CD4-positive, alpha-beta T cell treated with Interleukin-17A for 1 hour (primary cell): ENCODE measurements around the gene RBM19.

Experiments used
- DNase-seq: peaks from one replicate; pipeline ENCODE4 v3.0.0-alpha.2; 2020

The RBM19 gene

DNA sequence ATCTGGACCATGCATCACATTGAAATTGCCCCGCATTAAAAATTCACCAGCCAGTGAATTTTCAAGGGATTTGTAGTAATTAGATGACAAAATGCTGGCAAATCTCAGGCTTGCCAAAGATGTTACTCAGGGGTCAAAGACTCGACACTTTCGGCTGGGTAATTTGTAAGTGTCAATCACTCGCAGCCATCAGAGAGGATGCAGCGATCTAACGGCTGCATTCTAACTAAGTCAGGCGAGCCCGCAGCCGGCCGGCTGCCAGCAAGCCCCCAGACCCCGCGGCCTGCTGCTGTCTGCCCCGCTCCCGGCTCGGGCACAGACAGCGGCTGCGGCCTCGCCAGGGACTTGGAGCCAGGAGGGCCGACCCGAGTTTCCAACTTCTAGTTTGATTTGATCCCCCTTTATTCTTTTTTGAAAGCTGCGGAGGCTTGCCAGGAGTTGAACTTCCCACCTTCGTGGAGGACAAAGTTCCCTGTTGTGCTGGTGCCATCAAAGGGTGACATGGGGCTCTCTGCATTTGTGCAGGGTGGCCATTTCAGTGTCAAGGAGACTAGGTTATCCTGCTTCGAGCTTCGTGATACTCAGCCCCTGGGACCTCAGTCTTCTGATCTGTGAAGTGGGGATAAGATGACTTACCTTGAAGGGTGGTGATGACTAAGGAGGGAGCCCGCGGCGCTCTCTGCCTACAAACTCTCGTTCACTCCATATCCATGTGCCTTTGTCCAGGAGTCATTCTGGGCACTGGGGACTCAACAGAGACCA lies 169.9 kb downstream of the RBM19 start:
- no peak for DNase-seq

DNA sequence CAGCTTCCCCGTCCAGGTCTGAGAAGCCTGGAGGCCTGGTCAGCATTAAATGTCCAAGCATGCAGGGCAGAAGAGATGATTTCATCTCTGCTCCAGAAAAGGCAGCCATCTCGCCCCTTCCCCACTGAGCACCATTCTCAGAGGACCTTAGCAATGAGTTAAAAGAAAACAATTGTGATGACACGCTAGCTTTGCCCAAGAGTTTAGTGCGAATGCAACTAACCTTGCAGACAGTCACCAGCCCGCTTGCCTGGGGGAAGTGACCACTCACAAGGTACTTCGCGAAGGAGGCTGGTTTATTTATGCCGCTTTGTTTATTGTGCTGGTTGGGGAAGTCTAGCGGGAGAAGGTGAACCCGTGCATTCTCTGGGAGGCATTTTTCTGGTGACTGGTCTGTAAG lies 170.7 kb downstream of the RBM19 start:
- no peak for DNase-seq

DNA sequence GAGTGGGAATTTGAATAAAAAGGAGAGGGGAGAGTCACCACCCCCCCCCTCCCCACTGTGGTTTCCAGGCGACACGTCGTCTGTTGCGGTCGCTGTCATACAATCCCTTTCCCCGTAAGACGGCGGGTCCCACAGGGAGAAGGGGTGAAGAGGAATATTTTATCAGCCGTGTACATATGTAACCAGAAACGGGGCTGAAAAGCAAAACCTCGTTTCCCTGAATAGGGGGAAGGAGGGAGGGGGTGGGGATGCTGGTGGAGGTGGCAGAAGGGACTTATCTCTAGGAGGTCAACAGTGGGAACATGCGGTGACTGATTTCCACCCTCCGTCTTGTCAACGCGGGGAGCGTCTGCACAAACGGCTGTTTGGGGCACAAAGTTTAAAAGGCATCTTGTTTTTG lies 171.4 kb downstream of the RBM19 start:
- no peak for DNase-seq

- no peak for DNase-seq
Observed at GRCh38 chr12:113793250-113793649, 172.9 kb downstream of the RBM19 start.

DNA sequence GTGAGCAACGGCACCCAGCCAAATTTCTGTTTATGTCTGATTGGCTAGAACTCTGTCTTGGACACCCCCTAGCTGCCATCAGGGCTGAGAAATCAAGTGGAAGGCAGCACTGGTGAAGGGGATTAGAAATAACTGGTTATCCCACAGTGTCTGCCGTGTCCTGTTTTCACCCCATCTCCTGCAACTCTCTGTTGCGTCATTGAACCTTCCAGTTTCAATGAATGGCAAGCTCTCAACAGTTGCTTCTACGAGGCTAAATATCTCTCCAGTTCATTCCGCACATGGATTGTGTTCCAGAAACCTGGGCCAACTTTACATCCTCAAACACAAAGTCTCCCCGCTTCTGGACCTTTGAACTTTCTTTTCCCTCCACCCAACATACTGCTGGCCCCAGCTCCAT lies 173.7 kb downstream of the RBM19 start:
- no peak for DNase-seq

DNA sequence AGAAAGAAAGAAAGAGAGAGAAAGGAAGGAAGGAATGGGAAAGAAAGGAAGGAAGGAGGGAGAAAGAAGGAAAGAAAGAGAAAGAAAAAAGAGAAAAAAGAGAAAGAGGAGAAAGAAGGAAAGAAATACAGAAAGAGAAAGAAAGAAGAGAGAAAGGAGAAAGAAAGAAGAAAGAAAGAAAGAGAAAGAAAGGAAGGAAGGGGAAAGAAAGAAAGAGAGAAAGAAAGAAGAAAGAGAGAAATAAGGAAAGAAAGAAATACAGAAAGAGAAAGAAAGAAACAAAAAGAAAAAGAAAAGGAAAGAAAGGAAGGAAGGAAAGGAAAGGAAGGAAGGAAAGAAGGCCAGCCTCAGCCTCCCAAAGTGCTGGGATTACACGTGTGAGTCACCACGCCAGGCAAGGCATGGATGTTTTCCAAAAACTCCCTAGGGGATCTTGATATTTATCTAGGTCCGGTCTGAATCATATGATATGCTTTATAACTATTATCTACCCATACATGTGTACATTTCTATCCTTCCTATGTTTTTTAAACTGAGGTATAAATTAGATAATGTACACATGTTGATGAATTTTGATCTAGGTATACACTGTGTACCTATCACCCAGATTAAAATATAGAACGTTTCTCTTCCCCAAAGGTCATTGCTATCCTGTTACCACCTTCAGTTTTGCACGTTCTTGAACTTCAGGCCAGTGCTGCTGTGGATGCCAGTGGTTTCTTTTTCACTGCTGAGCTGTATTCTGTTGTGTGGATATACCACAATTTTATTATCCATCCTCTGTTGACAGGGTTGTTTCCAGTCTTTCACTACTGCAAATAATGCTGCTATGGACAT lies 177.9 kb downstream of the RBM19 start:
- no peak for DNase-seq

DNA sequence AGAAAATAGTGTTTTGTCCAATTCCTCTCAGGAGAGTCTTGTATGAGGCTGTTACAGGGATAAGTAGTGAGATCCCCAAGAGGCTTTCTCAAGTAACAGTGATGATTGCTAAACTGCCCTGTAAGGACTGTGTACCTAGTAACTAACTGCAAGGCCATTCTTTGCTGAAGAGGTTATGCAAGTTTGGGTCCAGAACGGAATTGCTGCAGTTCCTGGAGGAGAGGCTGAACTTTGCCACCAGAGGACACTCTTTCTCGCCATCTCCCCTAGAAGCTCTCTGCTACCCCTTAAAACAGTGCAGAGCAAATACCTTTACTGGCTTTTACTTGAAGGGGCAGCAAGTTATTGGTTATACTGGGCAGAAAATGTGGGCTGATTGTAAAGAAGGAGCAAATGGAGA lies 180.0 kb downstream of the RBM19 start:
- no peak for DNase-seq

- DNase-seq: no peak
Observed at GRCh38 chr12:113783811-113784210, 182.3 kb downstream of the RBM19 start.

- DNase-seq: no peak
Observed at GRCh38 chr12:113782873-113783272, 183.3 kb downstream of the RBM19 start.

GRCh38 chr12:113781415-113782198 lies 184.5 kb downstream of the RBM19 start:
- DNase-seq: no peak

GRCh38 chr12:113779774-113780173 lies 186.4 kb downstream of the RBM19 start:
- DNase-seq: no peak

DNA sequence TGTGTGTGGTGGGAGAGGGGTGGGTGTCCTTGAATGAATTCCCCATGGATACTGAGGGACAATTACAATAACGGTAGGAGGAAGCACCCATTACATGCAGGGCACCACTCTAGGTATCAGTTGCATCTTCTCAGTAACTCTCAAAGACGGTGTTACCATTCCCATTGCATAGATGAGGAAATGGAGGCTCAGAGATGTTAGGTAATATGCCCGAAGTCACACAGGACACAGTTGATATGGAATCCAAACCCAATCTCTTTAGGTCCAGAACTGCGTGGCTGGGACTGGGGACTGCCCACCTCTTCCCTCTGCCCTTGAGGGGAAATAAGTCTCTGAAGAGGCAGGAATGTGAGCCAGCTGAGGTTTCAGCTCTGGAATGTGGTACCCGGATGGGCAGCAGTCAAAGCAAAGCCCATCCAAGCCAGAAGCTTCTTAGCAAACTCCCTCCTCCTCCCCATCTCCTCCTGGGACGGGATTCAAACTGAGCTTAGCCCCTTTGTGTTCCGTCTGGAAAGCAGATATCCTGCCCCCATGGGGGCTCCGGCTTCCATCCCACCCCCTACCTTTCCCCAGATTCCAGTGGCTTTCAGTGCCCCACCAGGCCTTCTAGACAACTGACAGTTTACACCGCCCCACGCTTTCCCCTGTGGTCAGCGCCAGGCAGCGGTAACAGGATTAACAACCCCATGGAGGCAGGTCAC lies 187.5 kb downstream of the RBM19 start:
- no peak for DNase-seq

- DNase-seq: no peak
Observed at GRCh38 chr12:113777751-113778150, 188.4 kb downstream of the RBM19 start.

DNA sequence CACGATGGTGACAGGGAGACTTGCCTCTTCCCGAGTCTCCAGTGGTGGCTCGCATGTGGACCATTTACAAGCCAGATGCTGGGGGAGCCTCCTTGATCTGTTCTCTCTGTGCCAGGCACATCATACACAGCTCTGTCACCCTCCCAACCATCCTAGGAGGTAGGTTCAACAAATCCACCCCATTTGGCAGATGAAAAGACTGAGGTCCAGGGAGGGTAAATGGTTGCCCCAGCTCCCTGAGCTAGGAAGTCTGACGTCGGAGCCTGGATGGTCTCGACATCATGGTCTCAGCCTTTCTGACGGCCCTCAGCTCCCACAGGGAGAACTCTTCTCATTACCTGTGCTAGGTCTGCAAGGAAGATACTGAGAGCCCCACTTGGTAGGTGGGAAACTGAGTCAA lies 189.6 kb downstream of the RBM19 start:
- no peak for DNase-seq

- DNase-seq: no peak
Observed at GRCh38 chr12:113774526-113774925, 191.6 kb downstream of the RBM19 start.

DNA sequence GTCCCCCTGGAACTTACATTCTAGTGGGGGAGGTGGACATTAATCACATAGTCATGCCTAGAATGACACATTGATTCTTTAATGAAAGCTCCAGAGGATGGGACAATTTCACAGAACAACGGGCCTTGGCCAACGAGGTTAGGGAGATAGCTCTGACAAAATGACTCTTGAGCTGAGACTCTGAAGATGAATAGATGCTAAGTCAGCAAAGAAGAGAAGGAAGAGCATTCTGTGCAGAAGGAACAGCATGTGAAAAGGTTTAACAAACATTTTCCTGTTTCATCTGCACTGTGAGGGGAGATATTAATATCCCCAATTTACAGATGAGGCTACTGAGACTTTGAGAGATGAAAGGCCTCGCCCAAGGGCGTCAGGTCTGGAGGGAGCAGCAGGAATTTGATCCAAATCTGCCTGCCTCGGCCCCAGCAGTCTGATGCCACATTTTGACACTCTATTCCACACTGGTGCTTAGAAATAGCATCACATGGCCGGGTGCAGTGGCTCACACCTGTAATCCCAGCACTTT lies 193.6 kb downstream of the RBM19 start:
- DNase-seq: no peak

- no peak for DNase-seq
Observed at GRCh38 chr12:113770389-113770865, 195.7 kb downstream of the RBM19 start.

- no peak for DNase-seq
Observed at GRCh38 chr12:113769305-113769704, 196.8 kb downstream of the RBM19 start.

GRCh38 chr12:113768850-113769249 lies 197.3 kb downstream of the RBM19 start:
- DNase-seq: no peak

DNA sequence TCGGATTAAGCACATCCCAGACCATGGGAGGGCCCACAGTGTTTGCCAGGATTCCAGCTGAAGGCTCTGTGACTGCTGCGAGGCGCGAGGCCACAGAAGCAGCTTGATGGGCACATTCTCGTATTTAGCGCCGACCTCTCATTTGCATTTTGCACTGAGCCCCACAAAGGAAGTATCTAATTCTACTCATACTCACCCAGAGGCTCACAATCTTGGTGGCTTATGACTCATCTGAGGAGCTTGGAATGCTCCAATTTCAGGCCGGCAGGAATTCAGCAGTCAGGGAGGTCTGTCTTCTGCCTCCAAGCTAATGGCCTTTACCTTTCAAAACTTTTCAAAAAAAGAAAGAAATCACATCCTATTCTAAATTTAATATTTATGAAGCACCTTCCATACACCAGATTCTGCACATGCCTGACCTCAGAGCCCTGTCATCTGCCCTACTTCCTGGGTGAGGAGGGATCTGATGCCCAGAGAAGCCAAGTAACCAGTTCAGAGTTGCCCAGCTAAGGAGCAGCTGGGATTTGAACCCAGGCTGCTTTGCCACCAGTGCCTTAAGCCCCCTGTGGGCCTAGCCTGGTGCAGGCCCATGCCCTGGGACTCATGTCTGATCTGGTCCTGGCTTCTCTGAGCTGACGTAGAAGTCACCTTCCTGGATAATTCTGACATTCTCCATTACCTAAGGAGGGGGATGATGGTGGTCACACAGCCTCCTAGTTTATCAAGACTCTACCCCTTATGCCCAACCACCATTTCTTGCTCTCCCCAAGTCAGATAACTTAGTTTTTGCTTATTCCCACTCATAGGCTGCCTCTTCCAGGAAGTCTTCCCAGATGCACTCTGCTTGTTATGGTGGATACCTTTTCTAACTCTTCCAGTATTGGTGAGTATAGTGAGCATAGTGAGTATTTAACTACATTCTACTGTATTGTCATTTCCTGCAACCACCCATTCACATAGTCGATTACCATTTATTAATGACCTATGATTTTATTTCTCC lies 198.9 kb downstream of the RBM19 start:
- DNase-seq: no peak
